Stimulated activated CD4-positive, alpha-beta T cell treated with anti-CD3 and anti-CD28 coated beads, Interleukin-4, amount 100 ng/mL, for 4 hours (primary cell): Measurements from ENCODE around the gene LRRC14B.
A peak's percentile ranks its signal among the peaks of the same experiment; 100 is the strongest.
"Not testable (repeated sequence)": the region's sequence is repeated elsewhere in the genome, so short reads cannot be mapped to it uniquely, and the experiment has no call there.

Experiments
- DNase-seq, 2 experiments: peaks; one replicate each; pipeline ENCODE4 v3.0.0-alpha.2; 2020

Gene LRRC14B

GRCh38 chr5:215256-215655, 24.0 kb downstream of the LRRC14B start:
- not testable (repeated sequence) for DNase-seq

GRCh38 chr5:216076-216475, 24.8 kb downstream of the LRRC14B start:
- not testable (repeated sequence) for DNase-seq

GRCh38 chr5:217494-218456, 26.5 kb downstream of the LRRC14B start, which contains the start of the genes CCDC127 and SDHA:
Gene CCDC127, minus strand, starts transcription at chr5:218153. Its CDS starts 1,304 bp downstream, at chr5:216849.
Gene SDHA, plus strand, starts transcription at chr5:218320. Its CDS starts 36 bp downstream, at chr5:218356.
- peak; percentile 97 to 99 for DNase-seq

GRCh38 chr5:218457-219291, 27.4 kb downstream of the LRRC14B start:
- peak in 1 of 2 experiments; percentile 5 for DNase-seq

GRCh38 chr5:219460-219863, 28.2 kb downstream of the LRRC14B start:
- DNase-seq: peak in 1 of 2 experiments; percentile 16

GRCh38 chr5:219991-220390, 28.7 kb downstream of the LRRC14B start:
- no peak for DNase-seq

- not testable (repeated sequence) for DNase-seq
Measured at GRCh38 chr5:222951-223715, 31.8 kb downstream of the LRRC14B start.

- DNase-seq: no peak
Measured at GRCh38 chr5:223791-224190, 32.5 kb downstream of the LRRC14B start.

- DNase-seq: no peak
Measured at GRCh38 chr5:225334-225733, 34.0 kb downstream of the LRRC14B start.

- DNase-seq: not testable (repeated sequence)
Measured at GRCh38 chr5:227375-227774, 36.1 kb downstream of the LRRC14B start.

- no peak for DNase-seq
Measured at GRCh38 chr5:228886-229285, 37.6 kb downstream of the LRRC14B start.

GRCh38 chr5:230711-231110, 39.4 kb downstream of the LRRC14B start:
- no peak for DNase-seq

- no peak for DNase-seq
Measured at GRCh38 chr5:231661-232060, 40.4 kb downstream of the LRRC14B start.

- DNase-seq: not testable (repeated sequence)
Measured at GRCh38 chr5:233426-233825, 42.1 kb downstream of the LRRC14B start.

- DNase-seq: no peak
Measured at GRCh38 chr5:234450-234849, 43.2 kb downstream of the LRRC14B start.

- DNase-seq: not testable (repeated sequence)
Measured at GRCh38 chr5:235527-235926, 44.2 kb downstream of the LRRC14B start.

GRCh38 chr5:237931-238330, 46.6 kb downstream of the LRRC14B start:
- DNase-seq: not testable (repeated sequence)

GRCh38 chr5:240550-240949, 49.3 kb downstream of the LRRC14B start:
- not testable (repeated sequence) for DNase-seq

- DNase-seq: not testable (repeated sequence)
Measured at GRCh38 chr5:241045-241669, 49.9 kb downstream of the LRRC14B start.

- peak in 1 of 2 experiments; percentile 16 for DNase-seq
Measured at GRCh38 chr5:243683-244367, 52.5 kb downstream of the LRRC14B start.

- DNase-seq: not testable (repeated sequence)
Measured at GRCh38 chr5:245717-246116, 54.4 kb downstream of the LRRC14B start.
